GM10248 (cell line): Measurements from ENCODE around the gene CKMT2.

Source experiments
- CTCF ChIA-PET: fragments of 300-600 bp; sonication (Branson Sonifier 250); formaldehyde crosslinking; extraction: SDS; loops from one replicate; lab custom pipeline; 2021; ENCODE audit warnings: antibody characterized with exemption; lab: Yijun Ruan, JAX
- POLR2A ChIA-PET: fragments of 350-650 bp; sonication (Branson Sonifier 250); formaldehyde crosslinking; extraction: SDS; loops from one replicate; lab custom pipeline; 2020; ENCODE audit warnings: antibody characterized with exemption; lab: Yijun Ruan, JAX
- DNase-seq: peaks from one replicate; pipeline ENCODE4 v3.0.0; 2012; ENCODE audit errors: extremely low spot score
- CTCF ChIP-seq: IDR thresholded peaks from 2 replicates; pipeline ENCODE4 v1.5.1; 2012; ENCODE audit warnings: mild to moderate bottlenecking, low read depth; ENCODE audit errors: extremely low read depth, missing control alignments, control extremely low read depth

CKMT2 gene

GRCh38 chr5:81233080-81233634 is at the start of gene CKMT2:
Gene CKMT2, plus strand, starts transcription at chr5:81233322. Its CDS starts 17,811 bp downstream, at chr5:81251133.
- ChIA-PET POLR2A (no interaction called here), CTCF (interaction anchor here (1.0 to 2.0 kb wide), 2 partner anchors 26 to 67 kb away, joined by 3 to 7 read pairs; no protein-coding TSS in a partner anchor)
- peak; percentile 24 for DNase-seq
- TF ChIP-seq CTCF: no peak

- TF ChIP-seq CTCF: no peak
- POLR2A ChIA-PET: no interaction called here
- DNase-seq: no peak
- CTCF ChIA-PET: interaction anchor here (1.0 to 4.1 kb wide), 6 partner anchors 8 to 76 kb away, joined by 3 to 30 read pairs (median 8); no protein-coding TSS in a partner anchor
Observed at GRCh38 chr5:81183811-81184748, 49.0 kb upstream of the CKMT2 start.

- no peak for DNase-seq
- no peak for TF ChIP-seq CTCF
- POLR2A ChIA-PET: no interaction called here
- CTCF ChIA-PET: interaction anchor here (2.5 to 3.2 kb wide), 2 partner anchors 10 to 20 kb away, joined by 10 to 15 read pairs; no protein-coding TSS in a partner anchor
Observed at GRCh38 chr5:81184749-81185110, 48.4 kb upstream of the CKMT2 start.

- ChIA-PET CTCF (interaction anchor here (0.8 to 1.5 kb wide), 3 partner anchors 14 to 302 kb away, joined by 3 read pairs; no protein-coding TSS in a partner anchor), POLR2A (no interaction called here)
- DNase-seq: no peak
- TF ChIP-seq CTCF: no peak
Observed at GRCh38 chr5:81187885-81188284, 45.2 kb upstream of the CKMT2 start.

GRCh38 chr5:81188962-81189361 is 44.2 kb upstream of the CKMT2 start:
- TF ChIP-seq CTCF: no peak
- ChIA-PET CTCF (interaction anchor here (1.1 to 4.9 kb wide), 3 partner anchors 13 to 24 kb away, joined by 3 to 26 read pairs (median 3); no protein-coding TSS in a partner anchor), POLR2A (no interaction called here)
- DNase-seq: no peak

GRCh38 chr5:81189875-81190498 is 43.1 kb upstream of the CKMT2 start:
- TF ChIP-seq CTCF: no peak
- ChIA-PET POLR2A (no interaction called here), CTCF (interaction anchor here (1.6 to 4.9 kb wide), 5 partner anchors 8 to 109 kb away, joined by 3 to 30 read pairs (median 7); no protein-coding TSS in a partner anchor)
- DNase-seq: no peak
